Panc1 (cell line): ENCODE results near the gene LY9. TPM values are rescaled to one million over a fixed set of nuclear protein-coding genes. Genes with fewer than 3 reads are reported as not detected.

Source experiments
- ATAC-seq: fragments of 200-7000 bp; cut with Tn5 transposase; 2 replicates; pipeline ENCODE4 v1.9.1; 2020; ENCODE audit warnings: mild to moderate bottlenecking, moderate library complexity
- BruUV-seq: library from RNA; stranded (reverse); fragments of 400-500 nt; replicated peaks from 2 replicates; lab custom pipeline; 2021; lab: Mats Ljungman, UMichigan
- CTCF ChIA-PET: fragments of 300-600 bp; sonication (Branson Sonifier 250); formaldehyde crosslinking; loops from one replicate; lab custom pipeline; 2022; ENCODE audit warnings: antibody characterized with exemption; lab: Charles Lee
- POLR2A ChIA-PET: fragments of 300-600 bp; sonication (Branson Sonifier 250); formaldehyde crosslinking; loops from one replicate; lab custom pipeline; 2022; ENCODE audit warnings: antibody characterized with exemption; lab: Charles Lee
- DNase-seq: peaks from one replicate; pipeline ENCODE4 v3.0.0-alpha.2; 2010; ENCODE audit warnings: low read depth, low spot score
- H3K27ac ChIP-seq: 2 replicates; pipeline ENCODE4 v1.5.1; 2011; ENCODE audit warnings: mild to moderate bottlenecking, low read length, inconsistent platforms
- H3K27me3 ChIP-seq: fragments of 200-500 bp; sonication (Bioruptor generic); 2 replicates; pipeline ENCODE4 v1.6.0; 2014; ENCODE audit warnings: low read length, inconsistent platforms; ENCODE audit not compliant: control insufficient read depth, insufficient read depth
- H3K36me3 ChIP-seq: fragments of 200-500 bp; sonication (Bioruptor generic); 2 replicates; pipeline ENCODE4 v1.5.1; 2014; ENCODE audit warnings: inconsistent platforms, mild to moderate bottlenecking, low read length, moderate library complexity; ENCODE audit not compliant: control insufficient read depth, insufficient read depth
- H3K4me1 ChIP-seq: 2 replicates; pipeline ENCODE4 v1.5.1; 2011; ENCODE audit warnings: inconsistent platforms, mild to moderate bottlenecking, low read length, moderate library complexity; ENCODE audit not compliant: control insufficient read depth, insufficient read depth
- H3K4me3 ChIP-seq, 2 experiments: 2 replicates each; pipeline ENCODE4 v1.5.1; 2011 to 2012; ENCODE audit warnings: low read depth in 2 of 2, low read length in 2 of 2, mild to moderate bottlenecking in 2 of 2, inconsistent platforms in 1 of 2, moderate library complexity in 1 of 2
- H3K9me3 ChIP-seq: fragments of 200-500 bp; sonication (Bioruptor generic); 2 replicates; pipeline ENCODE4 v1.5.1; 2014; ENCODE audit warnings: low read depth, mild to moderate bottlenecking, inconsistent platforms, low read length, moderate library complexity; ENCODE audit not compliant: control insufficient read depth, insufficient read depth
- CTCF ChIP-seq: fragments of 450-650 bp; IDR thresholded peaks from 2 replicates; pipeline ENCODE4 v1.5.1; 2017; ENCODE audit warnings: mild to moderate bottlenecking
- POLR2AphosphoS5 ChIP-seq: IDR thresholded peaks from 2 replicates; pipeline ENCODE4 v1.6.1; 2012; ENCODE audit warnings: mild to moderate bottlenecking, low read depth, low read length, moderate library complexity
- REST ChIP-seq, 2 experiments: IDR thresholded peaks; 2 replicates each; pipeline ENCODE4 v1.6.1; 2011 to 2012; ENCODE audit warnings: low read depth in 2 of 2, control low read depth in 1 of 2, low read length in 1 of 2, mild to moderate bottlenecking in 1 of 2, moderate library complexity in 1 of 2; ENCODE audit not compliant: insufficient read depth in 1 of 2
- SIN3A ChIP-seq: IDR thresholded peaks from 2 replicates; pipeline ENCODE4 v1.6.1; 2012; ENCODE audit warnings: low read depth, mild to moderate bottlenecking, low read length, moderate library complexity, borderline replicate concordance; ENCODE audit not compliant: insufficient read depth
- TCF7L2 ChIP-seq: IDR thresholded peaks from 2 replicates; pipeline ENCODE4 v1.6.1; 2011; ENCODE audit warnings: mild to moderate bottlenecking, low read depth, low read length, inconsistent platforms
- in situ Hi-C: cut with HindIII; loops from 2 replicates; pipeline ENCODE4 v1.10.0; 2016; ENCODE audit warnings: low sequenced_read_pairs, low pct_unique_long_range_greater_than_20kb
- intact Hi-C: fragments of 100-400 bp; cut with micrococcal nuclease; formaldehyde crosslinking; loops from one replicate; pipeline ENCODE4 v1.10.0; 2022; ENCODE audit not compliant: unreplicated experiment
- total RNA-seq: library from RNA; stranded (reverse); gene quantifications from one replicate; pipeline ENCODE4 v1.2.1, GENCODE V29; 2021; ENCODE audit not compliant: unreplicated experiment

The LY9 gene
- total RNA-seq, 1 experiment from 2014 or later = 0.10 TPM

GRCh38 chr1:160759740-160760139, 36.2 kb upstream of the LY9 start:
- TF ChIP-seq CTCF = no peak
- no peak for TF ChIP-seq POLR2AphosphoS5
- TF ChIP-seq TCF7L2 = no peak
- no peak for TF ChIP-seq SIN3A
- TF ChIP-seq REST (IDR thresholded peaks at IDR 0.05; ENCODE audit: insufficient read depth in 1 of 2, low read depth in 2 of 2, low read length in 1 of 2) = no peak
- ATAC-seq (no peak), DNase-seq (no peak)
- intact Hi-C loops = no loop called here
- BruUV-seq = no TSS peak
- POLR2A ChIA-PET = no interaction called here
- Histone ChIP-seq H3K36me3 (no peaks in the 10 kb centered on the region), H3K4me1 (no peaks in the 10 kb centered on the region), H3K9me3 (no peaks in the 10 kb centered on the region), H3K27me3 (no peaks in the 10 kb centered on the region; the same call in 1 of the 2 replicates), H3K27ac (no peak overlapping the region), H3K4me3 (no peak overlapping the region)
- in situ Hi-C loops = no loop called here
- CTCF ChIA-PET = no interaction called here

- H3K36me3 ChIP-seq = no peaks in the 10 kb centered on the region
- ATAC-seq (no peak), DNase-seq (no peak)
- no peak overlapping the region for H3K4me3 ChIP-seq
- intact Hi-C loops = no loop called here
- no TSS peak for BruUV-seq
- H3K27me3 ChIP-seq = no peaks in the 10 kb centered on the region; the same call in 1 of the 2 replicates
- TF ChIP-seq TCF7L2 (no peak), SIN3A (no peak), POLR2AphosphoS5 (no peak), CTCF (no peak)
- CTCF ChIA-PET = no interaction called here
- H3K4me1 ChIP-seq = no peaks in the 10 kb centered on the region
- H3K27ac ChIP-seq = no peak overlapping the region
- no peaks in the 10 kb centered on the region for H3K9me3 ChIP-seq
- in situ Hi-C loops = no loop called here
- POLR2A ChIA-PET = no interaction called here
Measured at GRCh38 chr1:160761046-160761445, 34.9 kb upstream of the LY9 start.
